Cerebellar nuclear complex (tissue), 1 donor: ENCODE results near the gene CHCHD5.
"Not testable (repeated sequence)": the region's sequence is repeated elsewhere in the genome, so short reads cannot be mapped to it uniquely, and the experiment has no call there.

Experiments
- DNase-seq, 2 experiments: peaks; one replicate each; lab custom pipeline; 2025; lab: John Stamatoyannopoulos, UW

Gene CHCHD5, protein sequence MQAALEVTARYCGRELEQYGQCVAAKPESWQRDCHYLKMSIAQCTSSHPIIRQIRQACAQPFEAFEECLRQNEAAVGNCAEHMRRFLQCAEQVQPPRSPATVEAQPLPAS

DNA sequence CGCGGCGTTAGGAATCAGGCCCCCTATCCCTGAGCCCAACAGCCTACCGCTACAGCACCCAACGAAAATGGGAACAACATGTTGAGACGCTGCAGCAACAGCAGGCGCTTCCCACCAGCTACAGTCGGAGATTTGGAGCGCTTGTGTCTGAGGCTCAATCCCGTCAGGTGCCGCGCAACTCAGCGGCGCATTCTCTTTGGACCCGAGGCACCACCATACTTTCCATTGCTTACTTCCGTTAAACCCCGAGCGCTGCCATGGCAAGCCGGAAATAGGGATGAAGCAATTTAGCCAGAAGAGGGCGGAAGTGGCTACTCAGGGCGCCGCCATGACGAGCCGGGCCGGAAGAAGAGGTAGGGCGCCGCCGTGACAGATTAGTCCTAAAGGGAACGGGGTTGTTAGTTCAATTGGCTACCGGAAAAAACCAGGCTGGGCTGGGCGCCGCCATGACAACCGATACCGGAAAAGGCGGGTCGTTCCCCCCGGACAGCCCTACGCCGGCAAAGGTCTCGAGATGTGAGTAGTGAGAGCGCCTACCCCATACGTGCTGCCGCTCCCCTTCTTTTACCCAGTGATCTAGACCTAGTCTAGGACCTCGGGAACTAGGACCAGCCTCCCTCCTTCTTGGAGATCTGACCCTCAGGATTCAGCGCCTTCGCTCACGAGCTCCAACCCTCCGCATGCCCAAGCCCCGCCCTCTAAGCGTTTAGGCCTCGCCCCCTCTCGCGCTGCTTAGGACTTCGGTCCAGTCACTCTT, at the start of gene CHCHD5:
TSS of gene CHCHD5 (plus strand) at position 476 of the 757 bp plus-strand sequence. CDS start at position 515, 39 bp downstream.
- DNase-seq: peak; percentile 22 to 81

- DNase-seq: no peak
These were observed 49.6 kb upstream of the CHCHD5 start for GRCh38 chr2:112534826-112535225.

DNA sequence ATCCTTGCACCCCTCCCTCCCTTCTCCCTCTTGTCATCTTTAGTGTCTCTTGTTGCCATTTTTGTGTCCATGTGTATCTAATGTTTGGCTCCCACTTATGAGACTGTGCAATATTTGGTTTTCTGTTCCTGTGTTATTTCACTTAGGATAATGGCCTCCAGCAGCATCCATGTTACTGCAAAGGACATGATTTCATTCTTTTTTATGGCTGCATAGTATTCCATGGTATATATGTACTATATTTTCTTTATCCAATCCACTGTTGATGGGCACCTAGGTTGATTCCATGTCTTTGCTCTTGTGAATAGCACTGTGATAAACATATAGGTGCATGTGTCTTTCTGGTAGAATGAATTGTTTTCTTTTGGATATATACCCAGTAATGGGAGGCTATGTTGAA, 47.7 kb upstream of the CHCHD5 start:
- not testable (repeated sequence) for DNase-seq

- no peak for DNase-seq
These were observed 45.1 kb upstream of the CHCHD5 start for GRCh38 chr2:112539306-112539705.

GRCh38 chr2:112540906-112541305, 43.5 kb upstream of the CHCHD5 start:
- no peak for DNase-seq

- DNase-seq: peak; percentile 55 to 57
These were observed 42.9 kb upstream of the CHCHD5 start for GRCh38 chr2:112541315-112542122.

DNA sequence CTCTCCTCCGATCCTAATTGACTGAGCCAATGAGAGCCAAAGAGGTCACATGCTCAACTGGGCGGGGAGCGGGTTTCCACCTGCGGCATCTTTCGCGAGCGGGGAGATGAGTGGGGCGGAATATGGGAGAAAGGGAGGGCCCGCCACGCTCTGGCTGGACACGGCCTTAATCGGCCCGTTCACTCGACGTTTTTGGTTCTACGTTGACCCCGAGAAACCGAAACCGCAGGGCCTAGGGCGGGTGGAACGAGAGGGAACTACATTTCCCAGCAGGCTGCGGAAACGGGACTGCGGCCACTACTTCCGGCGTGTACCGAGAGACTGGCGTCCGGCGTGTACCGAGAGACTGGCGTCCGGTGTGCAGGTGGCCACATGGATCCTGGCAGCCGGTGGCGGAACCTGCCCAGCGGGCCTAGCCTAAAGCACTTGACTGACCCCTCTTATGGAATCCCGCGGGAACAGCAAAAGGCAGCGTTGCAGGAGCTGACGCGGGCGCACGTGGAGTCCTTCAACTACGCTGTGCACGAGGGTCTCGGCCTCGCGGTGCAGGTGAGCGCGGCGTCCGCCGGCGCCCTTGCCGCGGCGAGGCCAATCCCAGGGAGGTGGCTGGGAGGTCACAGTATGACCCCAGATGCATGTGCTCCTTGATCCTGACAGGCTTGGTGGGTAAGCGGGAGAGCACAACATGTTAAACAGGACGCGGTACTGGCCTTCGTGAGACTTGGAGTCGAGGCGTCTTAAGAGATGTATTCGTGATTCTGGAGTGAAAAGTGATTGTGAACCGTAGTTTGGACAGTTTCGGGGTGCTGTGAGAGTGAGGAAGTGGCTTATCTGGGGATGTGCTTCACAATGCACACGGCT, 42.1 kb upstream of the CHCHD5 start, which contains the start of gene POLR1B:
TSS of gene POLR1B (plus strand) at position 343 of the 861 bp plus-strand sequence. CDS start at position 373, 30 bp downstream.
- peak; percentile 33 to 68 for DNase-seq

DNA sequence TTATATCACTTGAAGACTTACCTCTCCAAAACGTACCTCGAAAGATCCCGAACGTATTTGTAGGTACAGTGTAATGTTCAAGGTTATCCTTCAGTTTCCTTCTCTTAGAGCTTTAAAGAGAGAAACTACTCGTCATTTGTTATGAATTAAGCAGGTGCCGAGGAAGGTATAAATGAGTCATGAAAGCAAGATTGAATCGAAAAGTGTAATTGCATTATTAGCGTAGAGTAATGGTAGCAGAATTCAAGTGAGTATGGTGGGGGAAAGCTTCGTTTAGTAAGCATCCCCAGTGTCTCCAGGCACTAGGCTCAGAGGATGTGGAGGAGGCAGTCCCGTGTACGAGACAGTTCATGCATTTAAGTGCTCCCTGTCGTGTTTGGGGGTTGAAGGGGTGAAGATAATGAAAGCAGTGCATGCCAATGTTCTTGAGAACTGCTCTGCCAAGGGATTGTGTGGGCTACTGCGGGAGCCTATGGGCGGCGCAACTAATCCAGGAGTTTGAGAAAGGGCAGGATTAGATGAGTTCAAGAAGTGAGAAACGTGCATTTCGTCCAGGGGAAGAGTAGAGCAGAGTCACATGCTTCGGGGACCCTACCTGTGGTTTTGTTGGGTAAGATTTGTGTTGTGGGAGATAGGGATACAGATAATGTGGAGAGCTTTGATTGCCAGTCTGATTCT, 41.3 kb upstream of the CHCHD5 start:
- DNase-seq: no peak

DNA sequence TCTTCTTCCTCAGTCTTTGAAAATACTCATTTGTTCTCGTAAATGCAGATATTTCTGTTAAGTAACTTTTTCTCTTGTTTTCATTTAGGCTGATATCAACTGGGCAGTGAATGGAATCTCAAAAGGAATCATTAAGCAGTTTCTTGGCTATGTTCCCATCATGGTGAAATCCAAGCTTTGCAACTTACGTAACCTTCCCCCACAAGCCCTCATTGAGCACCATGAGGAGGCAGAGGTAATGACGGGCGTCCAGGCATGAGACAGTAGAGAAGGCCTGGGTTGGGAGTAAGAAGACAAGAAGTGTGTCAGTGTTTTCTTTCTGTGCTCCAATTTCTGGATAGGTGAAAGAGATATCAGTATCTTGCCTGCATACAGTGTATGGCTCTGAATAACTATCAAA, 37.1 kb upstream of the CHCHD5 start:
- no peak for DNase-seq

- DNase-seq: no peak
These were observed 35.4 kb upstream of the CHCHD5 start for GRCh38 chr2:112548980-112549379.

DNA sequence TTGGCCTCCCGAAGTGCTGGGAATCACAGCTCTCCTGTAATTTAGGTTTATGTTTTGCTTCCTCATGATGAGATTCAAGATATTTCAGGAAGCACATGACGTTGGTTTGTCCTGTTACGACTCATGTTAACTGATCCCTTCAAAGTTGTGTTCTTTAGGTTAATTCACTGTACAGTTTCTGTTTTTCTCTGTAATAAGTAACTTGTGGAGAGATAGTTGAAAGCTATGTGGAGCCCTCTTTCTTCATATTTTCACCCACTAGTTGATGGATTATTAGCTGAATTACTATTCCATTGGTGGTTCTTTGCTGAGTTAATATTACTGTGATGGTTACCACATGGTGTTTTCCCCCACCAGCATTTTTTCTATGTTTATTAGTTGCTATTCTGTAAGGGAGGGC, 18.3 kb upstream of the CHCHD5 start:
- no peak for DNase-seq

DNA sequence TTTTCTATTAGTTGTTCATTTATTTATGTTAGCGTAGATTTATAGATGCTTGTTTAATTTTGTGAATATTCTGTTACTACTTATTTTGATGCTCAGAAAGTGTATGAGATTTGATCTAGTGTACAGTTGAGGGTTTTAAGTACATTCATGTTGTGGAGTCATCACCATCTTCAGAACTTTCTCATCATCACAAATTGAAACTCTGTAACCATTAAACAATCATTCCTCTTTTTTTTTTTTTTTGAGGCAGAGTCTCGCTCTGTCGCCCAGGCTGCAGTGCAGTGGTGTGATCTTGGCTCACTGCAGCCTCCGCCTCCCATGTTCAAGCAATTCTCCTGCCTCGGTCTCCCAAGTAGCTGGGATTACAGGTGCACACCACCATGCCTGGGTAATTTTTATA, 17.9 kb upstream of the CHCHD5 start:
- not testable (repeated sequence) for DNase-seq

- DNase-seq: no peak
These were observed 12.4 kb upstream of the CHCHD5 start for GRCh38 chr2:112572005-112572404.

DNA sequence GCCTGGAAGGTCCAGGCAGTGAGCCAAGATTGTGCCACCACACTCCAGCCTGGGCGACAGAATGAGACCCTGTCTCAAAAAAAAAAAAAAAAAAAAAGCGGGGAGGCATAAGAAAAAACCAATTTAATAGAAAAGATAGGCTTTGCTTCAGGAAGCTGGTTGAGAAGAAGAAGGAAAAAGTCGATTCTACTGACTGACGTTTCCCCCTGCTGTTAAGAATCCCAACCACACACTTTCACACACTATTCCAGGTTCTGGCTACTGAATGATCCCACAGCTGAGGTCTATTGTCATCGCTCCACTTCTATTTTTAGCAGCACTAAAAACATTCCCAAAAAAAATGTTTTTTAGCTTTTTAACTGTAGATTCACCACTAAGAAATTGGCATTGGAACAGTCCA, 6.7 kb upstream of the CHCHD5 start:
- DNase-seq: no peak

DNA sequence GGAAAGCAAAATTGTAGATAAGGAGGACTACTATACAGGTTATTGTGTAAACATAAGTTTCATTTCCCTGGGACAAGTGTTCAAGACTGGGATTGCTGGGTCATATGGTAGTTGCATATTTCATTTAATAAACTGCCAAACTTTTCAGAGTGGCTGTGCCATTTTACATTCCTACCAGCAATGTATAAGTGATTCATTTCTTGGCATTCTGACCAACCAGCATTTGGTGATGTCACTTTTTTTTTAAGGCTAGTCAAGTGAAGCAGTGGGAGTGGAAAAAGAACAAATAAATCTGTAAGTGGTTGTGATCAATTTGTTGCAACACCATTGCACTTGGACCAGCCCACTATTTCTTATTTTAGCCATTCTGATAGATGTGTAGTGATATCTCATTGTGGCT, 5.2 kb upstream of the CHCHD5 start:
- DNase-seq: no peak

DNA sequence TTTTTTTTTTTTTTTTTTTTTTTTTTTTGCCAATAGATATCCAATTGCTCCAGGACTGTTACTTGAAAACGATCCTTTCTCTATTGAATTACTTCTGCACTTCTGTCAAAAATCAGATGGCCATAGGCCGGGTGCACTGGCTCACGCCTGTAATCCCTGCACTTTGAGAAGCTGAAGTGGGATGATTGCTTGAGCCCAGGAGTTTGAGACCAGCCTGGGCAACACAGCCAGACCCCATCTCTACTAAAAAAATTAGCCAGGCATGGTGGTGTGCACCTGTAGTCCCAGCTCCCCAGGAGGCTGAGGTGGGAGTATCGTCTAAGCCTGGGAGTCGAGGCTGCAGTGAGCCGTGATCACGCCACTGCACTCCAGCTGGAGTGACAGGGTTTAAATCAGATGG, 4.3 kb upstream of the CHCHD5 start:
- DNase-seq: no peak

DNA sequence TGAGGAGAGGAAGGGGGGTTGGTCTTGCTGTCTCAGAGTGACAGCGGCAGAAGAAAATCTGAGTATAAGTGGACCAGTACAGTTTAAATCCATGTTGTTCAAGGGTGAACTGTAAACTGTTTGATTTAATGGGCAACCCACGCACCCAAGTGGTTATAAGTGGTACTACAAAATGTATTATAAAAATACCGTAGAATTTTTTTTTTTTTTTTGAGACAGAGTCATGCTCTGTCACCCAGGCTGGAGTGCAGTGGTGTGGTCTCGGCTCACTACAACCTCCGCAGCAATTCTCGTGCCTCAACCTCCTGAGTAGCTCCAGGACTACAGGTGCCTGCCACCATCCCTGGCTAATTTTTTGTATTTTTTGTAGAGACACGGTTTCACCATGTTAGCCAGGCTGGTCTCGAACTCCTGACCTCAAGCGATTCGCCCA, 2.1 kb upstream of the CHCHD5 start:
- no peak for DNase-seq

DNA sequence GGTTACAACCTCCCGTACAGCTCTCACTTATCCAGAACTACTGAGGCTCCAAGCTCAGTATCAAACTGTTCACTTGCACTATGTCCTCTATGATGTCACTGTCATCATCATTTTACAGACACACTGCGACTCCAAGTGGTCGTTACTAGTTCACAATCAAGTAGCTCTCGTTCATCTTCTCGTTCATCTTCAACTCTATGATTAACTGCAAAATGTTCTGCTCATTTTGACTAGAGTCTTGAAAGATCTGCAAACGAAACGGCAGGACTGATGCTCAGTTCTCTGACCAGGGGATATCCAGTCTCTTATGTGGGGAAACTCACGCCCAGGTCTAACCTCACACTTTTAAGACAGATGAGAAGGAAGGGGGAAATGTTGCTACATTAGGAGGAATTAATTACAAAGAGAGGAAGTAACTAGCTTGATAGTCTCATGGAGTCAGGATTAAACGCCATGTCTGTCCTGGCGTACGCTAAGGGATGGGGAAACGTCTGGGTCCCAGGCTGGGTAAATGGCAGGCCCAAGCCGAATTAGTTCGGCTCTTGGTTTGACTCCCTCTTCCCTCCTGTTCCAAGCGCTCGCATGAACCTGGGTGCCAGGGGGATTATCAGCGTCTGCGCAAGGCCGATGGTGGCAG, 794 bp upstream of the CHCHD5 start:
- DNase-seq: no peak

DNA sequence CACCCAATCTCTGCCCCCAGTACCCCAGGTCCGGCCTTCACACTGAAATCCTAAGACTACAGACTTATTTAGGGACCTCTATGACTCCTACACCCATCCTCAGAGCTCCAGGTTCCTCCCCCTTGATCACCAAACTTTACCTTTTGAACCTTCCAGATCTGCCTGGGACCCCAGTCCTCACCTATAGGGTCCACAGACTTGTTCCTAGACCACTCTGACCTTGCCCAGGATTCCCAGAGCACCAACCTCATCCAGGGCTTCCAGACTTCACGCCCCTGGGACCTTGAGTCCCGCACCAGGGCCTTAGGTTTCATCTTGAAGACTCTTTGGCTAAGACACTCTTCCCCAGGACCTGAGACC, 462 bp downstream of the CHCHD5 start:
- no peak for DNase-seq

DNA sequence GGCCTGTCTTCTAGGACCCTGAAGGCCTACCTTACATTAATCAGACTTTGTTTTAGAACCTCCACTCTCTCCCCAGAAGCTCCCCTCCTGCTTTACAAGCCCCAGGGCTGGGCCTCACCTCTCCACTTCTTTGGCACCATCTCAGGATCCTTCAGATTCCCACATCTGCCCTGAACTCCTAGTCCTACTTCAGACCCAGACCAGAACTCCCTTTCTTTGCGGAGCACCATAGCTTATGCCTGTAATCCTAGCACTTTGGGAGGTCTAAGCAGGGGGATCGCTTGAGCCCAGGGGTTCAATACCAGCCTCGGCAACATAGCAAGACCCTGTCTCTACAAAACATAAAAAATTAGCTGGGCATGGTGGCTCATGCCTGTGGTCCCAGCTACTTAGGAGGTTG, 991 bp downstream of the CHCHD5 start:
- no peak for DNase-seq
